HepG2 (cell line): Measurements from ENCODE around the gene NSL1. TPM values are rescaled to one million over a fixed set of nuclear protein-coding genes. Genes with fewer than 3 reads are reported as not detected.

Experiments
- ATF1 ChIP-seq: IDR thresholded peaks from 2 replicates; pipeline ENCODE4 v1.6.1; 2016; ENCODE audit warnings: mild to moderate bottlenecking, control low read depth
- BRCA1 ChIP-seq: sonication (generic); formaldehyde crosslinking; IDR thresholded peaks from 2 replicates; pipeline ENCODE4 v1.4.0; 2020; ENCODE audit warnings: missing genetic modification reagents
- CBX1 ChIP-seq: IDR thresholded peaks from one replicate; pipeline ENCODE4 v1.6.1; 2016; ENCODE audit warnings: antibody characterized with exemption, low read depth
- CHCHD3 ChIP-seq: sonication (generic); formaldehyde crosslinking; IDR thresholded peaks from 2 replicates; pipeline ENCODE4 v1.8.0; 2022; ENCODE audit warnings: mild to moderate bottlenecking, missing genetic modification reagents, moderate library complexity
- DMAP1 ChIP-seq: IDR thresholded peaks from 2 replicates; pipeline ENCODE4 v1.6.1; 2016
- EEA1 ChIP-seq: sonication (generic); formaldehyde crosslinking; IDR thresholded peaks from 2 replicates; pipeline ENCODE4 v1.5.1; 2020; ENCODE audit warnings: mild to moderate bottlenecking, missing genetic modification reagents, borderline replicate concordance
- EP300 ChIP-seq, 3 experiments: sonication (generic) in 1 of 3; formaldehyde crosslinking in 1 of 3; IDR thresholded peaks; 2 replicates each; pipeline versions ENCODE4 v1.5.1 to v1.6.1; 2011 to 2020; ENCODE audit warnings: low read depth in 2 of 3, low read length in 2 of 3, borderline replicate concordance in 1 of 3, improper control_type of control experiment in 1 of 3, mild to moderate bottlenecking in 1 of 3, missing genetic modification reagents in 1 of 3, moderate library complexity in 1 of 3
- GATA4 ChIP-seq: sonication (generic); IDR thresholded peaks from 2 replicates; pipeline ENCODE4 v1.6.1; 2016; ENCODE audit warnings: antibody characterized with exemption, low read depth, borderline replicate concordance
- JDP2 ChIP-seq: sonication (generic); formaldehyde crosslinking; IDR thresholded peaks from 2 replicates; pipeline ENCODE4 v1.8.1; 2022; ENCODE audit warnings: missing genetic modification reagents, borderline replicate concordance
- JUND ChIP-seq: sonication (generic); formaldehyde crosslinking; IDR thresholded peaks from 2 replicates; pipeline ENCODE4 v1.8.0; 2022; ENCODE audit warnings: mild to moderate bottlenecking, missing genetic modification reagents
- KLF16 ChIP-seq, 2 experiments: sonication (generic) in 1 of 2; formaldehyde crosslinking in 1 of 2; IDR thresholded peaks; 2 replicates each; pipeline versions ENCODE4 v1.6.1 to v1.8.0; 2016 to 2023; ENCODE audit warnings: missing genetic modification reagents in 2 of 2, missing compliant biosample characterization in 1 of 2
- MATR3 ChIP-seq: sonication (generic); formaldehyde crosslinking; IDR thresholded peaks from 2 replicates; pipeline ENCODE4 v1.4.0; 2020; ENCODE audit warnings: missing genetic modification reagents
- MLXIP ChIP-seq: sonication (generic); formaldehyde crosslinking; IDR thresholded peaks from 2 replicates; pipeline ENCODE4 v1.9.0; 2021; ENCODE audit warnings: missing genetic modification reagents, borderline replicate concordance
- MTERF4 ChIP-seq: sonication (generic); formaldehyde crosslinking; IDR thresholded peaks from 2 replicates; pipeline ENCODE4 v1.8.0; 2023; ENCODE audit warnings: mild to moderate bottlenecking, missing genetic modification reagents
- PCBP1 ChIP-seq: fragments of 200-400 bp; formaldehyde crosslinking; IDR thresholded peaks from 2 replicates; pipeline ENCODE4 v1.6.1; 2017; ENCODE audit warnings: mild to moderate bottlenecking, low read depth, low read length, borderline replicate concordance
- PPARG ChIP-seq: conservative IDR thresholded peaks from 2 replicates; pipeline ENCODE4 v1.6.1; 2016; ENCODE audit warnings: missing biosample characterization, missing genetic modification reagents
- SKI ChIP-seq: fragments of 450-650 bp; IDR thresholded peaks from one replicate; pipeline ENCODE4 v1.6.1; 2018; ENCODE audit warnings: mild to moderate bottlenecking; ENCODE audit not compliant: partially characterized antibody
- SMAD3 ChIP-seq: sonication (generic); formaldehyde crosslinking; IDR thresholded peaks from 2 replicates; pipeline ENCODE4 v1.4.0; 2020; ENCODE audit warnings: missing genetic modification reagents
- U2AF1 ChIP-seq: fragments of 200-400 bp; formaldehyde crosslinking; optimal IDR thresholded peaks from 2 replicates; pipeline ENCODE3; 2017; ENCODE audit warnings: mild to moderate bottlenecking, low read depth, low read length
- ZFP82 ChIP-seq: sonication (generic); formaldehyde crosslinking; IDR thresholded peaks from 2 replicates; pipeline ENCODE4 v1.5.1; 2020; ENCODE audit warnings: mild to moderate bottlenecking, missing genetic modification reagents, borderline replicate concordance
- ZNF225 ChIP-seq: sonication (generic); formaldehyde crosslinking; IDR thresholded peaks from 2 replicates; pipeline ENCODE4 v1.4.0; 2020; ENCODE audit warnings: mild to moderate bottlenecking, missing genetic modification reagents
- ZNF253 ChIP-seq: sonication (generic); formaldehyde crosslinking; IDR thresholded peaks from 2 replicates; pipeline ENCODE4 v1.8.0; 2022; ENCODE audit warnings: mild to moderate bottlenecking, missing genetic modification reagents, borderline replicate concordance
- ZNF362 ChIP-seq: sonication (generic); formaldehyde crosslinking; IDR thresholded peaks from 2 replicates; pipeline ENCODE4 v1.4.0; 2020; ENCODE audit warnings: missing genetic modification reagents, mild to moderate bottlenecking, borderline replicate concordance
- ZNF543 ChIP-seq: sonication (generic); formaldehyde crosslinking; IDR thresholded peaks from 2 replicates; pipeline ENCODE4 v1.4.0; 2020; ENCODE audit warnings: mild to moderate bottlenecking, missing genetic modification reagents
- ZNF749 ChIP-seq: sonication (generic); formaldehyde crosslinking; IDR thresholded peaks from 2 replicates; pipeline ENCODE4 v1.8.0; 2022; ENCODE audit warnings: mild to moderate bottlenecking, missing genetic modification reagents, moderate library complexity, borderline replicate concordance
- ZNF879 ChIP-seq: sonication (generic); formaldehyde crosslinking; IDR thresholded peaks from 2 replicates; pipeline ENCODE4 v1.8.1; 2023; ENCODE audit warnings: missing genetic modification reagents
- polyA plus RNA-seq, 8 experiments: library from polyadenylated mRNA; depleted of rRNA in 3 of 8; stranded (reverse) in 7 of 8; unstranded in 1 of 8; fragments of >200 nt; fragmentation: Illumina TruSeq in 4 of 8; extraction: Trizol in 4 of 8; gene quantifications; 2 replicates each; pipeline versions ENCODE4 v1.2.1 to v1.2.3, GENCODE V29; 2011 to 2016; ENCODE audit warnings: low read depth in 4 of 8, missing spikeins in 1 of 8, mixed read lengths in 1 of 8; ENCODE audit not compliant: insufficient read depth in 1 of 8
- total RNA-seq, 5 experiments: library from RNA; depleted of rRNA; stranded (reverse); fragments of >200 nt; fragmentation: Illumina TruSeq; extraction: Trizol; gene quantifications; 2 replicates each; pipeline ENCODE4 v1.2.3, GENCODE V29; 2016; ENCODE audit warnings: low read depth in 1 of 5

The NSL1 gene
- total and polyA plus RNA-seq, 2 of the 13 experiments (the other 11 are each of a cell fraction or from before 2014, with no cell fraction given): 34.5 to 77.4 TPM

DNA sequence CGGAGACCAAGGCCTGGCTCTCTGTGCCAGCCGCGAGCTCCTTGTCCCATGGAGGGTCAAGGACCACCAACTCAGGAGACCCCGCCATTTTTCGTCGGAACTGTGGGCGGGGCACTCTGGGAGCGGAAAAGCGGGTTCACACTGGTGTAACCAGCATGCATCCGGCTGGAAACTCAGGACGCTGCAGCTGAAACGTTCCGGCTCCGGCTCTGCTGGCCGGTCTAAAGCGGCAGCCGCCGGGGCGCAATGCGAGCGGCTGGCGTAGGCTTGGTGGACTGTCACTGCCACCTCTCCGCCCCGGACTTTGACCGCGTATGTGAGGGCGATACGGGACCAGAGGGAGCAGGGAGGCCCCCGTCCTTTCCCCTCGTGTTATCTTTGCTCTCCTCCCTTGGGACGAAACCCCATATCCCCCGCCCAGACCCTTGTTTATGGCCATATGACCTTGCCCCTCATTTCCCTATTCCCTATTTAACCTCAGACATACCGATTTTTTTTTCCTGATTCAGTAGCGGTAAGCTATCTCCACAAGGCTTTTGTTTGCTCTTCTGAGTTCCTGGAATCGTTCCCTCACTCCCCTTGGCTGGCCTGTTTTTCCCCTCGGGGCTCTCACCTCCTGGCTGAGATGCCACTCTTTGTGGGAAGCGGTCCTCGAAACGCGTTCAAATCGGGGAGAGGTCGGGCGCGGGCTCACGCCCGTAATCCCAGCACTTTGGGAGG, at the start of gene NSL1, which contains the start of gene TATDN3 (continued):
- TF ChIP-seq GATA4: peak; percentile 58
- TF ChIP-seq ZNF253 (CRISPR knock-in tag): no peak
- peak; percentile 94 for TF ChIP-seq ZNF362 (CRISPR knock-in tag)
- peak; percentile 77; the same call in 1 of the 2 replicates for TF ChIP-seq JUND (CRISPR knock-in tag)
- peak; percentile 97 for TF ChIP-seq U2AF1
- TF ChIP-seq EEA1 (CRISPR knock-in tag): peak; percentile 82; the same call in 1 of the 2 replicates
- peak; percentile 85; the same call in 1 of the 2 replicates for TF ChIP-seq ZNF879 (CRISPR knock-in tag)
- TF ChIP-seq DMAP1 (CRISPR knock-in tag): peak; percentile 96
- TF ChIP-seq ZNF543 (CRISPR knock-in tag): peak; percentile 96
- peak; percentile 75 for TF ChIP-seq SKI
- peak; percentile 97 for TF ChIP-seq SMAD3 (CRISPR knock-in tag)
- peak; percentile 82 for TF ChIP-seq CBX1
- TF ChIP-seq KLF16 (CRISPR knock-in tag; IDR thresholded peaks at IDR 0.05): peak; percentile 71 to 99; a peak in 3 of 4 replicates
- peak; percentile 92 for TF ChIP-seq PCBP1
- peak; percentile 73; the same call in 1 of the 2 replicates for TF ChIP-seq ZNF225 (CRISPR knock-in tag)
- TF ChIP-seq EP300 (IDR thresholded peaks at IDR 0.05; ENCODE audit: low read depth in 2 of 2, low read length in 2 of 2): peak in 1 of 2 experiments; percentile 66; a peak in 1 of 4 replicates
- TF ChIP-seq EP300 (CRISPR knock-in tag; IDR thresholded peaks at IDR 0.05; ENCODE audit: borderline replicate concordance): peak; percentile 69; the same call in 1 of the 2 replicates
- peak; percentile 83 for TF ChIP-seq PPARG
- no peak for TF ChIP-seq MATR3 (CRISPR knock-in tag)
- no peak for TF ChIP-seq JDP2 (CRISPR knock-in tag)
- TF ChIP-seq CHCHD3 (CRISPR knock-in tag): no peak
- TF ChIP-seq ATF1 (CRISPR knock-in tag): peak; percentile 68; the same call in 1 of the 2 replicates
- peak; percentile 99 for TF ChIP-seq ZFP82 (CRISPR knock-in tag)
- peak; percentile 97 for TF ChIP-seq MTERF4 (CRISPR knock-in tag)
- TF ChIP-seq BRCA1 (CRISPR knock-in tag): no peak; the same call in 1 of the 2 replicates
- TF ChIP-seq ZNF749 (CRISPR knock-in tag): peak; percentile 86; the same call in 1 of the 2 replicates
- TF ChIP-seq MLXIP (CRISPR knock-in tag): peak; percentile 13; the same call in 1 of the 2 replicates
